GM10847 (cell line): ENCODE results near the gene DAB1.

Experiments
- POLR2A ChIP-seq: IDR thresholded peaks from 2 replicates; pipeline ENCODE4 v1.6.1; 2011; ENCODE audit not compliant: insufficient read length; ENCODE audit errors: extremely low read depth

Gene DAB1

GRCh38 chr1:57423135-57423655 is 665 bp downstream of the DAB1 start:
- no peak for TF ChIP-seq POLR2A

- TF ChIP-seq POLR2A: no peak
These were observed 1.4 kb downstream of the DAB1 start for GRCh38 chr1:57422271-57423134.

- TF ChIP-seq POLR2A: no peak
These were observed 2.1 kb downstream of the DAB1 start for GRCh38 chr1:57421806-57422205.

GRCh38 chr1:57420981-57421785 is 2.7 kb downstream of the DAB1 start:
- no peak for TF ChIP-seq POLR2A

GRCh38 chr1:57418971-57419370 is 4.9 kb downstream of the DAB1 start:
- no peak for TF ChIP-seq POLR2A

- no peak for TF ChIP-seq POLR2A
These were observed 12.6 kb downstream of the DAB1 start for GRCh38 chr1:57411262-57411661.

GRCh38 chr1:57410508-57410907 is 13.4 kb downstream of the DAB1 start:
- TF ChIP-seq POLR2A: no peak

GRCh38 chr1:57407928-57408327 is 15.9 kb downstream of the DAB1 start:
- TF ChIP-seq POLR2A: no peak

- TF ChIP-seq POLR2A: no peak
These were observed 17.4 kb downstream of the DAB1 start for GRCh38 chr1:57406428-57406970.

GRCh38 chr1:57404884-57405283 is 19.0 kb downstream of the DAB1 start:
- TF ChIP-seq POLR2A: no peak

- TF ChIP-seq POLR2A: no peak
These were observed 20.7 kb downstream of the DAB1 start for GRCh38 chr1:57403201-57403600.

GRCh38 chr1:57401671-57402070 is 22.2 kb downstream of the DAB1 start:
- TF ChIP-seq POLR2A: no peak

- TF ChIP-seq POLR2A: no peak
These were observed 23.8 kb downstream of the DAB1 start for GRCh38 chr1:57400048-57400447.

- no peak for TF ChIP-seq POLR2A
These were observed 30.7 kb downstream of the DAB1 start for GRCh38 chr1:57393058-57393584.

- no peak for TF ChIP-seq POLR2A
These were observed 38.5 kb downstream of the DAB1 start for GRCh38 chr1:57385336-57385735.
